GM12878 (cell line): ENCODE data around the gene METAP1D. TPM values are rescaled to one million over a fixed set of nuclear protein-coding genes. Genes with fewer than 3 reads are reported as not detected.

Experiments
- ATAC-seq: fragments of 200-7000 bp; cut with Tn5 transposase; 3 replicates; pipeline ENCODE4 v1.9.1; 2020; ENCODE audit warnings: mild to moderate bottlenecking, moderate library complexity
- BruUV-seq: library from RNA; stranded (reverse); fragments of 400-500 nt; replicated peaks from 2 replicates; lab custom pipeline; 2021; lab: Mats Ljungman, UMichigan
- CTCF ChIA-PET: fragments of 300-600 bp; sonication (Branson Sonifier 250); formaldehyde crosslinking; extraction: SDS; loops from one replicate; lab custom pipeline; 2021; ENCODE audit warnings: inconsistent platforms; lab: Yijun Ruan, JAX
- POLR2A ChIA-PET: fragments of 350-600 bp; formaldehyde crosslinking; extraction: SDS; loops from one replicate; lab custom pipeline; 2021; ENCODE audit warnings: inconsistent platforms; lab: Charles Lee
- RAD21 ChIA-PET: fragments of 300-600 bp; sonication (Branson Sonifier 250); formaldehyde crosslinking; loops from one replicate; lab custom pipeline; 2023; ENCODE audit warnings: antibody characterized with exemption; ENCODE audit not compliant: unreplicated experiment; lab: Charles Lee
- SMC1A ChIA-PET: fragments of 300-600 bp; sonication (Branson Sonifier 250); formaldehyde crosslinking; loops from one replicate; lab custom pipeline; 2023; ENCODE audit not compliant: unreplicated experiment, uncharacterized antibody; lab: Charles Lee
- DNase-seq: peaks from one replicate; pipeline ENCODE4 v3.0.0-alpha.2; 2011; ENCODE audit warnings: low read depth, low spot score
- FAIRE-seq: peaks from 3 replicates; lab custom pipeline; 2011; peaks lifted over from hg19 to GRCh38; lab: Jason Lieb, UNC
- H2AFZ ChIP-seq: 2 replicates; pipeline ENCODE4 v1.6.0; 2011; ENCODE audit warnings: low read depth, low read length, control low read depth; ENCODE audit not compliant: control insufficient read depth
- H3K27ac ChIP-seq: 2 replicates; pipeline ENCODE4 v1.5.1; 2011; ENCODE audit warnings: control low read depth; ENCODE audit not compliant: control insufficient read depth, insufficient read depth
- H3K27me3 ChIP-seq, 2 experiments: replicated peaks in 1 of 2; 2 replicates each; pipeline versions ENCODE4 v1.6.0 to v1.6.1; 2011; ENCODE audit warnings: low read length in 1 of 2; ENCODE audit not compliant: control insufficient read depth in 2 of 2, insufficient read depth in 2 of 2
- H3K36me3 ChIP-seq, 2 experiments: 2 replicates each; pipeline ENCODE4 v1.5.1; 2011; ENCODE audit warnings: low read length in 1 of 2; ENCODE audit not compliant: control insufficient read depth in 2 of 2, insufficient read depth in 2 of 2
- H3K4me1 ChIP-seq: 2 replicates; pipeline ENCODE4 v1.6.1; 2011; ENCODE audit warnings: mild to moderate bottlenecking, low read length, moderate library complexity, mixed read lengths; ENCODE audit not compliant: control insufficient read depth, insufficient read depth
- H3K4me2 ChIP-seq: 2 replicates; pipeline ENCODE4 v1.6.0; 2011; ENCODE audit warnings: control low read depth; ENCODE audit not compliant: control insufficient read depth, insufficient read depth
- H3K4me3 ChIP-seq: fragments of 200-600 bp; sonication (generic); 2 replicates; pipeline ENCODE4 v1.5.1; 2016
- H3K79me2 ChIP-seq: 2 replicates; pipeline ENCODE4 v1.6.0; 2011; ENCODE audit warnings: low read length; ENCODE audit not compliant: control insufficient read depth, insufficient read depth
- H3K9ac ChIP-seq: 2 replicates; pipeline ENCODE4 v1.8.0; 2011; ENCODE audit warnings: low read length, control low read depth, mixed read lengths; ENCODE audit not compliant: control insufficient read depth, insufficient read depth
- H3K9me3 ChIP-seq: replicated peaks from 3 replicates; pipeline ENCODE4 v1.5.1; 2011; ENCODE audit warnings: mild to moderate bottlenecking, low read length; ENCODE audit not compliant: control insufficient read depth, insufficient read depth
- H4K20me1 ChIP-seq: 2 replicates; pipeline ENCODE4 v1.6.0; 2011; ENCODE audit not compliant: control insufficient read depth, insufficient read depth
- CREM ChIP-seq: IDR thresholded peaks from 2 replicates; pipeline ENCODE4 v1.6.1; 2014; ENCODE audit warnings: antibody characterized with exemption, low read depth
- ELK1 ChIP-seq: IDR thresholded peaks from 2 replicates; pipeline ENCODE4 v1.6.1; 2012; ENCODE audit warnings: low read depth, low read length, improper control_type of control experiment
- FOXK2 ChIP-seq: fragments of 450-650 bp; IDR thresholded peaks from 2 replicates; pipeline ENCODE4 v1.6.1; 2017; ENCODE audit warnings: mild to moderate bottlenecking, moderate library complexity
- JUND ChIP-seq: IDR thresholded peaks from 2 replicates; pipeline ENCODE4 v1.6.1; 2012; ENCODE audit warnings: low read depth, mild to moderate bottlenecking, low read length, improper control_type of control experiment, moderate library complexity
- LARP7 ChIP-seq: fragments of 450-650 bp; IDR thresholded peaks from 2 replicates; pipeline ENCODE4 v1.6.1; 2017; ENCODE audit warnings: mild to moderate bottlenecking
- RELA ChIP-seq: fragments of 450-650 bp; IDR thresholded peaks from 2 replicates; pipeline ENCODE4 v1.8.0; 2014; ENCODE audit warnings: borderline replicate concordance; ENCODE audit not compliant: partially characterized antibody
- SMARCA5 ChIP-seq: fragments of 450-650 bp; IDR thresholded peaks from 2 replicates; pipeline ENCODE4 v1.6.1; 2017; ENCODE audit warnings: mild to moderate bottlenecking
- YY1 ChIP-seq: IDR thresholded peaks from 2 replicates; pipeline ENCODE4 v1.6.1; 2011; ENCODE audit warnings: low read depth, mild to moderate bottlenecking, low read length
- ZNF592 ChIP-seq: fragments of 450-650 bp; IDR thresholded peaks from 2 replicates; pipeline ENCODE4 v1.6.1; 2017; ENCODE audit warnings: mild to moderate bottlenecking, moderate library complexity
- ZSCAN29 ChIP-seq: fragments of 450-650 bp; IDR thresholded peaks from 2 replicates; pipeline ENCODE4 v1.6.1; 2017; ENCODE audit warnings: mild to moderate bottlenecking, moderate library complexity
- WGBS: methylation state at CpG from one replicate; pipeline ENCODE4 v1.1.6; 2016; ENCODE audit warnings: low lambda C conversion rate; ENCODE audit not compliant: insufficient replicate concordance, insufficient coverage; ENCODE audit errors: missing lambda C conversion rate; 5-methylcytosine and 5-hydroxymethylcytosine counted together
- in situ Hi-C: fragments of 300-500 bp; cut with MboI; formaldehyde crosslinking; loops from 9 replicates; pipeline ENCODE4 v1.14.3; 2018; ENCODE audit warnings: mixed read lengths
- intact Hi-C: fragments of 100-400 bp; cut with micrococcal nuclease; formaldehyde crosslinking; loops from one replicate; pipeline ENCODE4 v1.14.2; 2022; ENCODE audit not compliant: unreplicated experiment
- polyA plus RNA-seq, 11 experiments: library from polyadenylated mRNA; depleted of rRNA in 4 of 11; unstranded in 6 of 11; stranded (reverse) in 5 of 11; fragments of >200 nt; fragmentation: Nextera tagmentation in 4 of 11; fragmentation: Illumina TruSeq in 1 of 11; extraction: Ambion mirVana in 4 of 11; extraction: Trizol in 1 of 11; gene quantifications; 1 replicate in 1 of 11; 2 replicates in 10 of 11; pipeline versions ENCODE4 v1.2.1 to v1.2.3, GENCODE V29; 2011 to 2016; ENCODE audit warnings: inconsistent platforms in 2 of 11, missing spikeins in 2 of 11, low read depth in 1 of 11
- total RNA-seq, 4 experiments: library from RNA; depleted of rRNA in 3 of 4; stranded (reverse); fragments of >200 nt in 3 of 4; fragmentation: Illumina TruSeq in 1 of 4; extraction: Trizol in 1 of 4; gene quantifications; 2 replicates each; pipeline versions ENCODE4 v1.2.1 to v1.2.3, GENCODE V29; 2013 to 2021

METAP1D gene
- total and polyA plus RNA-seq, 10 of the 15 experiments (the other 5 are each of a cell fraction or from before 2014, with no cell fraction given) = 4.5 to 12.1 (median 7.8) TPM

- H3K79me2 ChIP-seq = no peaks in the 10 kb centered on the region
- no peak for TF ChIP-seq ZSCAN29
- TF ChIP-seq JUND = no peak
- TF ChIP-seq ELK1 = no peak
- no peak for TF ChIP-seq SMARCA5
- TF ChIP-seq, all 136 proteins: peak for 0
- no peak for FAIRE-seq
- ChIA-PET POLR2A (no interaction called here), CTCF (no interaction called here), RAD21 (no interaction called here), SMC1A (interaction anchor here (0.8 kb wide), 1 partner anchor 9 kb away, joined by 3 read pairs; no protein-coding TSS in a partner anchor)
- Histone ChIP-seq H2AFZ (no peak overlapping the region), H3K9me3 (no peaks in the 10 kb centered on the region), H3K36me3 (peaks cover 2 to 4% of the 10 kb centered on the region in 2 experiments; a peak in 3 of 4 replicates), H3K27me3 (no peaks in the 10 kb centered on the region), H3K4me3 (no peak overlapping the region), H4K20me1 (no peaks in the 10 kb centered on the region), H3K4me1 (no peaks in the 10 kb centered on the region), H3K4me2 (no peak overlapping the region), H3K9ac (no peak overlapping the region), H3K27ac (no peak overlapping the region)
- WGBS = 97% methylated on average over 2 of the region's 2 CpGs
- intact Hi-C loops (no loop called here), in situ Hi-C loops (no loop called here)
- BruUV-seq = no TSS peak
- DNase-seq = no peak
- no peak for ATAC-seq
These were observed 27.3 kb upstream of the METAP1D start for GRCh38 chr2:171972329-171972982.

- Histone ChIP-seq H3K79me2 (no peaks in the 10 kb centered on the region), H3K27ac (no peak overlapping the region), H3K4me2 (no peak overlapping the region), H4K20me1 (no peaks in the 10 kb centered on the region), H3K9me3 (no peaks in the 10 kb centered on the region), H3K27me3 (no peaks in the 10 kb centered on the region), H3K9ac (no peak overlapping the region), H3K4me1 (no peaks in the 10 kb centered on the region), H3K36me3 (peaks cover 0 to 8% of the 10 kb centered on the region in 2 experiments; a peak in 2 of 4 replicates), H2AFZ (no peak overlapping the region), H3K4me3 (no peak overlapping the region)
- intact Hi-C loops = no loop called here
- ChIA-PET RAD21 (no interaction called here), POLR2A (no interaction called here), SMC1A (no interaction called here), CTCF (no interaction called here)
- in situ Hi-C loops = no loop called here
- DNase-seq (no peak), FAIRE-seq (no peak), ATAC-seq (no peak)
- 100% methylated on average over 4 of the region's 4 CpGs for WGBS
- BruUV-seq = no TSS peak
- TF ChIP-seq CREM (no peak), RELA (no peak), ZNF592 (no peak), LARP7 (no peak), YY1 (no peak), FOXK2 (no peak)
These were observed 20.6 kb upstream of the METAP1D start for GRCh38 chr2:171979103-171979502.
